Inferior parietal cortex (tissue), 1 donor: ENCODE measurements around the gene MBNL1.

Experiments used
- DNase-seq: peaks from one replicate; pipeline ENCODE4 v3.0.0-alpha.2; 2016; ENCODE audit errors: extremely low spot score

Gene MBNL1

GRCh38 chr3:152486364-152486763, 217.6 kb downstream of the MBNL1 start:
- no peak for DNase-seq

DNA sequence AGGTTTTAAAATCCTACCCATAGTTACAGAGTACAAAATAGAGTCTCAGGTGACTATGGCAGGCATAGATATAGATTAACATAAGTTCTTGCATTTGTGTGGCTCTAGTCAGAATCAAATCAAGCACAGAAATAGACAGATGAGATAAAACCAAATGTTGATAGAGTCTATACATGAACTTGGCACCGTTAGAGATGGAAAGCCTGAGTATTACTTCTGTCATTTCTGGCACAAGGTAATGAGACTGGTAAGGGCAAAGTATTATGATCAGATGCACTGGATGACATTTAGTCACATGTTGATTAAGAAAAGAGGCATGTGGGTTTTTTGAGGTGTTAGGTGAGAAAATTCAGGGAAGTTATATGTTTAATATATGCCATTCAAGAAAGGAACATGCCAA, 219.7 kb downstream of the MBNL1 start:
- DNase-seq, result no peak

DNA sequence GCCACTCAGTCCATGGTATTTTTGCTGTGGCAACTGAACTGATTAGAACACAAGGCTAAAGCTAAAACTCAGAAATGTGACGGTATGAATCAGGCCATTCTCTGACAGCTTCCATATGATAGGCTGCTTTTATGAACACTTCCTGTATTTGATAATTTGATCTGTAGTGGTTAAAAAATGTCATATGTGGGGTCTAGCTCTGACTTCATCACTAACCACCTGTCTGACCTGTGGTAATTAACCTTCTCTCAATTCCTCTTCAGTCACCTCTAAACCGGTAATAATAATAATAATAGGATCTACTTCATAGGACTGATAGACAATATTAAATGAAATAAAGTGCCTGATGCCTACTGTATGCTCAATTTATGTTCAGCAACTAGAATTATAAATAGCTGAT, 223.2 kb downstream of the MBNL1 start:
- no peak for DNase-seq

DNA sequence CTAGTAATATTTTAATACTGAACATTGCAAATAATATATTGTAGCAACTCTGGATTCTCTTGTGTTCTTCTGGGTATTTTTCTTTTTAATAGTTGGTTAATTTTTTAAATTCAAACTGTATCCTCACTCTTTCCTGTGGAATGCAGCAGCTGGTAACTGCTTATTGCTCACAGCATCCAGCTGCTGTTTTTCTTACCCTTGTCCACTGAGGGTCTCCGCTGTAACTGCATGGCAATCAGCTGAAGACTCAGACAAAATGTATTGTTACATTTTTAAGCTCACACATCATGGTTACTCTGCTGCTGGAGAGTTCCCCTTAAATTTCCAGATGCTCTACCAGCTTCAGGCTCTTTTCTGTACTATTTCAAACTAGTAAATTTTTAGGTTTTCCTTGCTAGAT, 227.6 kb downstream of the MBNL1 start:
- no peak for DNase-seq

DNA sequence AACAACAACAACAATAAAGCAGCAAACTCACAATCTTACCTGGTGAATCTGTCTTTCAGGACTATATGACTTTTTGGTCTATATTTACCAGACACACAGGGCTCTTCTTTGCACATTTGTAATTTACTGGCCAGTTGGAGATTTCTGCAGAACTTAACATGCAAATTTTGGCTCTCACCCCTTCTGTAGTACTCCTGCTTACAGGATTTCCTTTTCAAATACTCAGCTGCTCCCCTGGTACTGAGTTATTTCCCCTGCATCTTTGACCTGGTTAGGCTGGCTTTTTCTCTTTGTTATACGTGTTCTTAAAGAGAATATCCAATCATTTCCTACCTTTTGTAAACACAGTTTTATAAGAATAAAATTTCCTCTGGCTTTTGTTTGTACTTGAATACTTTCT, 228.0 kb downstream of the MBNL1 start:
- DNase-seq, result no peak

DNA sequence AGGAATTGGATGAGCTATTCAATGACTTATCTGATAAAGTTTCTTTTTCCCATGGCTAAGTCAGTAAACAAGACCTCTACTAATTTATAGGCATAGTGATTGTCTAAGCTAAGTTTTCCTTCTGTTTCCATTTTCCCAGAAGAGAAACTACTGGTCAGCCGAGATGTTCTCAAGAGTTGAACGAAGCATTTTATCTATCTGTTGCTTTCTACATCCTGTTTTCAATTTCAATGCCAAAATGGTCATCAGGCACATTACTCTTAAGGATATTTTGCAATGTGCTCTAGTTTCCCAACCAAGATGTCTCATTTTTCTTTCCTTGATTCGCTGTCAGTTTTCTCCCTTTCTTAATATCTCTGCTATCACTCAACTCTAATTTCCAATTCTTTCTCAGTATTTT, 228.7 kb downstream of the MBNL1 start:
- no peak for DNase-seq

- DNase-seq, result no peak
Measured at GRCh38 chr3:152497890-152498289, 229.2 kb downstream of the MBNL1 start.

DNA sequence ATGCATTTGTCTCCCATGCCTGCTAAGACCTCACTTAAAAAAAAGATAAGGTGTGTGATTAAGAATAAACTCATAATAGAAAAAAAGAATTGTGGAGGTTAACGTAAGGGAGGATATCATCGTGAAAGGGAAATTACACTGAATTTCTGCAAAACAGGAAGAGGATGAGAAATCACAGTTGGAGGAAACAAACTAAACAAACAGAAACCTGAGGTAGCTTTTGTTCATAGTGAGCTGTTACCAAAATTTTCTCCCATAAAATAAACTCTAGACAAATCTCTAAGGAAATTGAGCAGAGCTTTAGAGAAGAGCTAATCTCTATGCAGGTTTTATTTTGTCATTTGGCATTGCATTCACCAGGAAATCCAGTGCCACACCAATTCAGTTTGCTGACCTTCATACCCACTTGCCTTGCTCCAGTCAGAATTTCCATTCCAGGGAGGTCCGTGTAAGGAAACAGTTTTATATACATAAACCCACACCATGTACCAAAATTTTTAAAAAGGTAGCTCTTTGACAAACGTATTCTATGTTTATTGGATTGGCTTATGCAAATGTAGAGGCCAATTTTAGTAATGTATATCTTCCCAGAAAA, 231.2 kb downstream of the MBNL1 start:
- DNase-seq, result no peak

DNA sequence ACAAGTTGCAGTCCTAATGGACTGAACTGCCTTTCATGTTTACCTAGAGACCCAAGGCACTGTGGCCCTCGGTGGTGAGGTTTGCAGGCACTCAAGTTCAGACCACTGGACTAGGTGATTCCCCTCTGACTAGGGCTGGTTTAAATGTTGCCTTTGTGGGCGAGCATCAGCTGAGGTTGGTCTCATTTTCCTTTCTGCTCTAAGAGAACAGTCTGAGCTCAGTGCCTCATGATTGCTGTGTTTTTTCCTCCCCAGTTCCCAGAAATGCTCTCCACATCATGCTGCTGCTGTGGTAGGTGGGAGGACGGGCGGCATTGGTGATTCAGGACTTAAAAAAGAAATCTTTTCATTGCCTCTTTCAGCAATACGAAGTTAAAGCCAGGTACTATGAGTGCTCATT, 237.2 kb downstream of the MBNL1 start:
- DNase-seq, result no peak

- no peak for DNase-seq
Measured at GRCh38 chr3:152508705-152509104, 240.0 kb downstream of the MBNL1 start.

DNA sequence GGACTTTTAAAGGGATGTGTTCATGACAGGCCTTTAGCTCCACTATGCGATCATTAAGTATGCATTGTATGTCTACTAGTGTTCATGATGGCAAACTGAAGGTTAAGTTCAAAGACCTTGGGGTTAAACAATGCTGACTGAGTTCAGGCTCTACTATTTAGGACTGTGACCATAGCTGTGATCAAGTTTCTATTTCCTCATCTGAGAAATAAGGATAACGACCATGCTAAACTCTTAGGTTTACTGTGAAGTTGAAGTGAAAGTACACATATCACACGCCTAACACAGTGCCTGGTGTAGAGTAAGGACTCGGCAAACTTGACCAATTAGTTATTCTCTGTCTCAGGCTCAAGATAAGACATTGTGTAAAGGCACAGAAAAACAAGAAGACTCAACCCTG, 243.2 kb downstream of the MBNL1 start:
- no peak for DNase-seq

GRCh38 chr3:152513301-152513960, 244.7 kb downstream of the MBNL1 start:
- no peak for DNase-seq
